ENCODE measurements around the gene CDC25B. TPM values are rescaled to one million over a fixed set of nuclear protein-coding genes. Genes with fewer than 3 reads are reported as not detected.
A peak's percentile ranks its signal among the peaks of the same experiment; 100 is the strongest.

CDC25B gene
- total and polyA plus RNA-seq, 2 donors from 2014 or later, result 24.1 to 40.3 TPM

GRCh38 chr20:3755814-3756480, 40.2 kb upstream of the CDC25B start:
- Histone ChIP-seq H3K9ac (ENCODE audit: low read length in 3 of 3) (no peak overlapping the region), H3K4me3 (ENCODE audit: low read length in 3 of 3) (no peak overlapping the region), H3K9me3 (ENCODE audit: control insufficient read depth in 2 of 3, insufficient read depth in 1 of 3, low read length in 3 of 3) (no peaks in the 10 kb centered on the region), H3K27ac (ENCODE audit: low read depth in 2 of 2, low read length in 2 of 2) (no peak overlapping the region), H3K4me1 (ENCODE audit: control insufficient read depth in 2 of 3, insufficient read depth in 2 of 3, low read depth in 1 of 3, low read length in 3 of 3) (peaks cover 0 to 5% (median 0%) of the 10 kb centered on the region in 3 donors), H3K27me3 (ENCODE audit: control insufficient read depth, insufficient read depth, low read length) (no peaks in the 10 kb centered on the region), H3K36me3 (ENCODE audit: control insufficient read depth in 2 of 3, insufficient read depth in 3 of 3, low read length in 3 of 3) (peaks cover 0 to 4% (median 0%) of the 10 kb centered on the region in 3 donors)
- no peak for TF ChIP-seq CTCF (IDR thresholded peaks at IDR 0.05; ENCODE audit: borderline replicate concordance, extremely low read depth, insufficient read depth)
- FAIRE-seq (no peak), DNase-seq (peak in 2 of 5 donors; percentile 7 to 30)
- intact Hi-C loops (cut with DNase I), result no loop called here

- intact Hi-C loops (cut with DNase I), result no loop called here
- Histone ChIP-seq H3K9me3 (ENCODE audit: control insufficient read depth in 2 of 3, insufficient read depth in 1 of 3, low read length in 3 of 3) (no peaks in the 10 kb centered on the region), H3K4me3 (ENCODE audit: low read length in 3 of 3) (no peak overlapping the region), H3K9ac (ENCODE audit: low read length in 3 of 3) (no peak overlapping the region), H3K36me3 (ENCODE audit: control insufficient read depth in 2 of 3, insufficient read depth in 3 of 3, low read length in 3 of 3) (peaks cover 0 to 4% (median 0%) of the 10 kb centered on the region in 3 donors), H3K27ac (ENCODE audit: low read depth in 2 of 2, low read length in 2 of 2) (no peak overlapping the region), H3K27me3 (ENCODE audit: control insufficient read depth, insufficient read depth, low read length) (no peaks in the 10 kb centered on the region), H3K4me1 (ENCODE audit: control insufficient read depth in 2 of 3, insufficient read depth in 2 of 3, low read depth in 1 of 3, low read length in 3 of 3) (peaks cover 0 to 4% (median 0%) of the 10 kb centered on the region in 3 donors)
- DNase-seq (no peak), FAIRE-seq (no peak)
- no peak for TF ChIP-seq CTCF (IDR thresholded peaks at IDR 0.05; ENCODE audit: borderline replicate concordance, extremely low read depth, insufficient read depth)
These were observed 38.8 kb upstream of the CDC25B start for GRCh38 chr20:3757268-3757667.

GRCh38 chr20:3758566-3758965, 37.5 kb upstream of the CDC25B start:
- H3K9ac ChIP-seq (ENCODE audit: low read length in 3 of 3), result no peak overlapping the region
- no peaks in the 10 kb centered on the region for H3K27me3 ChIP-seq (ENCODE audit: control insufficient read depth, insufficient read depth, low read length)
- DNase-seq (peak in 1 of 5 donors; percentile 87), FAIRE-seq (no peak)
- peaks cover 0 to 4% (median 0%) of the 10 kb centered on the region in 3 donors for H3K36me3 ChIP-seq (ENCODE audit: control insufficient read depth in 2 of 3, insufficient read depth in 3 of 3, low read length in 3 of 3)
- H3K9me3 ChIP-seq (ENCODE audit: control insufficient read depth in 2 of 3, insufficient read depth in 1 of 3, low read length in 3 of 3), result no peaks in the 10 kb centered on the region
- intact Hi-C loops (cut with DNase I), result no loop called here
- H3K4me3 ChIP-seq (ENCODE audit: low read length in 3 of 3), result no peak overlapping the region
- TF ChIP-seq CTCF (IDR thresholded peaks at IDR 0.05; ENCODE audit: borderline replicate concordance, extremely low read depth, insufficient read depth), result no peak
- H3K27ac ChIP-seq (ENCODE audit: low read depth in 2 of 2, low read length in 2 of 2), result no peak overlapping the region
- no peaks in the 10 kb centered on the region for H3K4me1 ChIP-seq (ENCODE audit: control insufficient read depth in 2 of 3, insufficient read depth in 2 of 3, low read depth in 1 of 3, low read length in 3 of 3)

Data from kidney (tissue), 14 donors.